Panc1 (cell line): Measurements from ENCODE around the gene GRIN2C.

Source experiments
- CTCF ChIP-seq: fragments of 450-650 bp; IDR thresholded peaks from 2 replicates; pipeline ENCODE4 v1.5.1; 2017; ENCODE audit warnings: mild to moderate bottlenecking
- TF ChIP-seq, protein P1 (sequence below), 2 experiments: IDR thresholded peaks; 2 replicates each; pipeline ENCODE4 v1.6.1; 2011 to 2012; ENCODE audit warnings: low read depth in 2 of 2, control low read depth in 1 of 2, low read length in 1 of 2, mild to moderate bottlenecking in 1 of 2, moderate library complexity in 1 of 2; ENCODE audit not compliant: insufficient read depth in 1 of 2

- TF ChIP-seq CTCF = no peak
- TF ChIP-seq, protein P1, sequence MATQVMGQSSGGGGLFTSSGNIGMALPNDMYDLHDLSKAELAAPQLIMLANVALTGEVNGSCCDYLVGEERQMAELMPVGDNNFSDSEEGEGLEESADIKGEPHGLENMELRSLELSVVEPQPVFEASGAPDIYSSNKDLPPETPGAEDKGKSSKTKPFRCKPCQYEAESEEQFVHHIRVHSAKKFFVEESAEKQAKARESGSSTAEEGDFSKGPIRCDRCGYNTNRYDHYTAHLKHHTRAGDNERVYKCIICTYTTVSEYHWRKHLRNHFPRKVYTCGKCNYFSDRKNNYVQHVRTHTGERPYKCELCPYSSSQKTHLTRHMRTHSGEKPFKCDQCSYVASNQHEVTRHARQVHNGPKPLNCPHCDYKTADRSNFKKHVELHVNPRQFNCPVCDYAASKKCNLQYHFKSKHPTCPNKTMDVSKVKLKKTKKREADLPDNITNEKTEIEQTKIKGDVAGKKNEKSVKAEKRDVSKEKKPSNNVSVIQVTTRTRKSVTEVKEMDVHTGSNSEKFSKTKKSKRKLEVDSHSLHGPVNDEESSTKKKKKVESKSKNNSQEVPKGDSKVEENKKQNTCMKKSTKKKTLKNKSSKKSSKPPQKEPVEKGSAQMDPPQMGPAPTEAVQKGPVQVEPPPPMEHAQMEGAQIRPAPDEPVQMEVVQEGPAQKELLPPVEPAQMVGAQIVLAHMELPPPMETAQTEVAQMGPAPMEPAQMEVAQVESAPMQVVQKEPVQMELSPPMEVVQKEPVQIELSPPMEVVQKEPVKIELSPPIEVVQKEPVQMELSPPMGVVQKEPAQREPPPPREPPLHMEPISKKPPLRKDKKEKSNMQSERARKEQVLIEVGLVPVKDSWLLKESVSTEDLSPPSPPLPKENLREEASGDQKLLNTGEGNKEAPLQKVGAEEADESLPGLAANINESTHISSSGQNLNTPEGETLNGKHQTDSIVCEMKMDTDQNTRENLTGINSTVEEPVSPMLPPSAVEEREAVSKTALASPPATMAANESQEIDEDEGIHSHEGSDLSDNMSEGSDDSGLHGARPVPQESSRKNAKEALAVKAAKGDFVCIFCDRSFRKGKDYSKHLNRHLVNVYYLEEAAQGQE (IDR thresholded peaks at IDR 0.05; ENCODE audit: insufficient read depth in 1 of 2, low read depth in 2 of 2, low read length in 1 of 2) = no peak
Measured at GRCh38 chr17:74851612-74852236, 8.0 kb downstream of the GRIN2C start.
